HG03469 (cell line): Measurements from ENCODE around the gene C4BPA.

Source experiments
- ATAC-seq: cut with Tn5 transposase; IDR thresholded peaks from one replicate; pipeline ENCODE4 v1.9.1; 2021; ENCODE audit warnings: mild to moderate bottlenecking, moderate library complexity, moderate number of reproducible peaks; ENCODE audit not compliant: unreplicated experiment

Gene C4BPA

DNA sequence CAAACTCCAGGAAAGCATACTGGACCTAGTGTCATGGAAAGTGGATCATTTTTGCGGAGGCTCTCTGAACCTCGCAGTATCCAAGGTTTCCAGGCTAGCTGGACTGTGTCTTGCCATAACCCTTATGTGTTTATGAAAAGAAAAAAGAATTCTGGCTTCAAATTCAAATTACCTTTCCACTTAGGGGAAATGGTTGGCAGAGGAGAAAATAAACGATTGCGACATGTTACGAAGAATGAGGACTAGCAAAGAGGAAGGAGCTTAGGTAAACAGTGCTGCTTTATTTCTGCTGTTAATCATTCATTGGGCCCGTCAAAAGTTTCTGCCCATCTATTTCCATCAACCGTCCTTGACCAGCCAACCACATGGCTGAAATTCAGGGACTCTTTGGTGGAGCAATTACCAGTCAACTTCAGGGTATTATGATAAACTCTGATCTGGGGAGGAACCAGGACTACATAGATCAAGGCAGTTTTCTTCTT lies at the start of gene C4BPA:
TSS of gene C4BPA (plus strand) at position 342 of the 482 bp plus-strand sequence. CDS start 8,793 bp downstream, outside the sequence.
- no peak for ATAC-seq

DNA sequence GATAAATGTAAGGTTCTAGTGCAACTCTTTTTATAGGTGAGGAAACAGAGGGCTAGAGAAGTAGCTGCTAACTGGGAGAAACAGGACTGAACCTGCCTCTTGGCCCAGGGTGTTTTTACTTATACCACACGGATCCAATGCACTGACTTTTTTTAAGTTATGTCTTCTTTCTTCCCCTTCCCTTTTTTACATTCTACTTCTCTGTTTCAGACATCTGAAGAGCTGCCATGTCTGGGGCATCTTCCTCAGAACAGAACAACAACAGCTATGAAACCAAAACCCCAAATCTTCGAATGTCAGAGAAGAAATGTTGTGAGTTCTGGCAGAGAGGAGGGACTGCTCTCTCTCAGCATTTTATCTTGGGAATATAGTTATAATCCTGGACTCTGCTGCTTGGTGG lies 49.5 kb upstream of the C4BPA start:
- no peak for ATAC-seq

GRCh38 chr1:207055386-207056001 lies 48.5 kb upstream of the C4BPA start:
- ATAC-seq: no peak

GRCh38 chr1:207056673-207057072 lies 47.4 kb upstream of the C4BPA start:
- no peak for ATAC-seq

- ATAC-seq: no peak
Observed at GRCh38 chr1:207058252-207058651, 45.8 kb upstream of the C4BPA start.

DNA sequence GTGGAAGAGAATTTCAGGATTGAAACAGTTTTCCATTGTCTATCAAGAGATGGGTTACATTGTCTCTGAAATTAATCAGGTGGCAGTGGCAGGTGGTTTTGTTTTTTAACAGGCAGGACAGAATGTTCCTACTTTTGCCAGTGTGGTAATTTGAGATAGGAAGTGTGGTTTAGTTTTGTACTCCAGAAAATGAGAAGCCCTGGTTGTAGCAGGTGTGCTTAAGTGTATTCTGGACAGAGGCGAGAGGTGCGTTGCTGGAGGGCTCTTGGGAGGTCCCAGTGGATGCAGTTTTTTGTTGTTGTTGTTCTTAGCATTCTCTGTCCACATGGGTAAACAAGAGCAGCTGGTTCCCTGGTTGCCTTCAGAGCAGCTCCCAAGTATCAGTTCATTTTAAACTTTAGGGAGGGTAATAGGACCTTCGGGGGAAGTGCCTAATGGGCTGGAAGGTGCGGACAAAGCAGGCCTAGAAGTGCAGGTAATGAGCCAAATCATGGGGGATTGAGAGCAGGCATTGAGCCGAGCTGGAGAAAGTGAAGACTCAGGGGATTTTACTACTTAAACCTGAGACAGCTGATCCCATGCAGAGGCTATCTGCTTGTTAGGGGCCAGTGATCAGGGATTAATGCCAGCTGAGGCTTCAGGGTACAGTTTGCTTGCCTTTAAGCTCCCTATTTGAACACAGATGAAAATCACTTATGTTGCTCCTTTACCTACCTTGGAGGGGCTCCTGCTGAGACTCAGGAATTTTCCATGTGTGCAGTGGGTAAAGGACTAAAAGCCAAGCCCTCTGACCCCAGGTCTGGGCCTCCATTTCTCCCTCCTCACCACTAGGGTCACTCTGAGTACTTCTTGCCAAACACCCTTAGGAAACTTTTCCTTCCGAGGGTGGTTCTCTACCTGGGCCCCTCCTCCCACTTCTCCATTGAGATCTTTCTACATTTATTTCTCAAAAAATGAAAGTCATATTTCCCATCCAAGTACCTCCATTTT lies 44.9 kb upstream of the C4BPA start:
- ATAC-seq: no peak

DNA sequence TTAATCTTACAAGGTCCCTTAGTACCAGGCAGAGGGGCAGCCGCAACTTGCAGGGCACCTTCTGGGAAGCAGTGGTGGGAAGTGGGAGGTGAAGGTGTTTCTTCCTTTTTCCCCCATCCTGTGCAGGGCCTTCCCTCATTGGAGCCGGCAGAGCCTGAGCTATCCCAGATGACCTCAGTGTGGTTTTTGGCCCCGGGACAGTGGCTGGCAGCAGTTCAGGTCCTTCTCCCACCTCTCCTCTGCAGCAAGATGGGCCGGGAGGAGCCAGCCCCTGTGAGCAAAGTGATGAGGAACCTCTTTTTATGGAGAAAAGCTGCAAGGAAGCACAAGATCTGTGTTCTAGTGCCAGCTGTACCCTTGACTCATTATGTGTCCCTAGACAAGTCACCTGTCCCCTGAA lies 44.2 kb upstream of the C4BPA start:
- ATAC-seq: no peak

- ATAC-seq: no peak
Observed at GRCh38 chr1:207060596-207060995, 43.4 kb upstream of the C4BPA start.

- ATAC-seq: no peak
Observed at GRCh38 chr1:207062058-207062457, 42.0 kb upstream of the C4BPA start.

DNA sequence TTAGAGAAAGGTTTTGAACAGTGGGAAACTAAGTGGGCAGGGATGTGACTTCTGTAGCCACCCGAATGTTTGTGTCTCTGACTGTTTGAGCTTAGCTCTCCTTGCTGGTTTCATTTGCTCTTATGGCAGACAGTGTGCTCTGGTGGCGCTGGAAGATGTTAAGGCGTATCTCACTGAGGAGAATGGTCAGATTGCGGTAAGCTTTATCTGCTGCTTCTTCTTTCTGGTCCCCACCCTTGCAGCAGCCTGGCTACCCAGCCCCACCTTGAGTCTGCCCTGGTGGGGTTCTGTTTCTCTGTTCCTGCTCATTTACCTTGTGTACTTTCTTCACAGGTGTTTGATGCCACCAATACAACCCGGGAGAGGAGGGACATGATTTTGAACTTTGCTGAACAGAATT lies 41.0 kb upstream of the C4BPA start:
- ATAC-seq: no peak

GRCh38 chr1:207064561-207064960 lies 39.5 kb upstream of the C4BPA start:
- no peak for ATAC-seq

DNA sequence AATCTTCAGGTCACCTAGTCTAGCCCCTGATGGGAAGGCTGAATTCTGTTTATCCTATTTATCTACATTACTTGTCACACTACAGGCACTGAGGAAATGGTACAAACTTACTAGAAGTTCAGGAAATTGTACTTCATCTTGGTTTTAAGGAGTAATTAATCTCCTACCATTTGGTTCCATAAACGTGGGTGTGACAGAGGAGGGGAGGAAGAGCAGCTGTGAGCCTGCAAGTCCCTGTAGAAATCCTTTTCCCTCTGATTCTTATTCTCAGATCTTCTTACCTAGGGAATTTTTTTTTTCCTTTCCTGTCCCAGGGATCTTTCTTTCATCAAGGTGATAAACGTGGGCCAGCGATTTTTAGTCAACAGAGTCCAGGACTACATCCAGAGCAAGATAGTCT lies 36.8 kb upstream of the C4BPA start:
- ATAC-seq: no peak

DNA sequence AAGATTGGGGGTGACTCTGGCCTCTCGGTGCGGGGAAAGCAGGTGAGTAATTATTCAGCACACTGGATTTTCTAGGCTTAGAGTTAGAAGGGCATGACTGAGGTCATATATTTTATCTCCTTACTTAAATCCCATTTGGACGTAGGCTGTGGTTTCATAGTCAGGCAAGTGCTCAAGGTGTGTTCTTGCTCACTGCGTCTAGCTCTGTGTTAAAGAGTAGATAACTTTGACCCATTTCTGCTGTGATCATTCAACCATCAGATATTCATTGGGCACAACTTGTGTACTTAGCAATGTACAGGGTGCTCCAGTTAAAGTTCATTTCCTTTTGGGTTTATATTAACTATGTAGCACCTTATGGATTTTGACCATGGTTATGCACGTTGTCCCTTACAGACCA lies 36.4 kb upstream of the C4BPA start:
- no peak for ATAC-seq

DNA sequence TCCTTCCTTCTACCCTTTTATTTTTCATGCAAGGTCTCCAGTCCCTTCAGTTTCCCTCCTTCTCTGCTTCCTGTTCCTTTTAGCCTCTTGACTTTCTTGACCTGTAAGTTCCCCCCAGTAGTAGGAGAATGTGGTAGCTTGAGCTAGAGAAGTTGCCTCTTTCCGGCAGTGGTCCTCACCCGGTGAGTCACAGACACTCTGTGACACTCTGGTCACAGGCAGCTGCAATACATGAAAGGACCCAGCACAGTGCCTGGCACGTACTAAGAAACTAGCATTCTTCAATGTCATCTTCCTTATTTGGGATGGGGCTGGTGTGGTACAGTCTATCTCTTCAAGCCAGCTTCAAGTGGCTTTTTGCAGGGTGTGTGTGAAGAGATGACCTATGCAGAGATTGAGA lies 35.0 kb upstream of the C4BPA start:
- ATAC-seq: no peak

- ATAC-seq: no peak
Observed at GRCh38 chr1:207069858-207070506, 34.1 kb upstream of the C4BPA start.

GRCh38 chr1:207070811-207071210 lies 33.2 kb upstream of the C4BPA start:
- no peak for ATAC-seq

DNA sequence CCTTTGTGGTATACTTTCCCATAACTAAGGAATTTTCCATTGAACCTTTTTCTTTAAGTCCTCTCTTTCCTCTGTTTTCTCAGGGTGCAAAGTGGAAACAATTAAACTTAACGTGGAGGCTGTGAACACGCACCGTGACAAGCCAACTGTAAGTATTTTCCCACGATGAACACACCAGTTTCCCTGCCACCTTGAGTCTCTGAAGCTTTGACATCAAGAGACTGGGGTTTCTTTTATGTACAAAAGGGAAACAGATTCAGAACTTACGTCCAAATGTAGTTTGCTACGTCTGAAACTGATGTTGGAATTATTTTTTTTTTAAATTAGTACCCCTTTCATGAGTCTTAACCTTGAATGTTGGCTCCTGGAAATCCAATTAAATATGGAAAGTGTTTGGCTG lies 32.6 kb upstream of the C4BPA start:
- no peak for ATAC-seq

DNA sequence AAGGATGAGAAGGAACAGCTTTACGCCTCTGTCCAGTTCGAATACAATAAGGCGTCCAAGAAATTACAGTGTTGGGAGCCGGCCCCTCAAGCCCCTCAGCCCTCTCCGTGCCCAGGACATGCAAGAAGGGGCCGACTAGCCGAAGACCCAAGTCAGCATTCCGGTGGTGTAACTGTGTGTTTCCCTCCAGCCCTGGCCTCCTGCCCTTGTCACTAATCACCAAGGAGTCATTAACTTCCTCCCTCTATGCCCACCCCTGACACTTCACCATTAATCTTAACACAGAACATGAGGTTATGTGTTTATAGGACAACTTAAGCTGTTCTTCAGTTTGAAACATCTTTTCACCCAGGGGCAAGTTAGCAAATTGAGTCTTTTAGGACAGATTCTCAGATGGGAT lies 31.8 kb upstream of the C4BPA start:
- ATAC-seq: no peak

- ATAC-seq: no peak
Observed at GRCh38 chr1:207073906-207074820, 29.9 kb upstream of the C4BPA start.

- ATAC-seq: no peak
Observed at GRCh38 chr1:207076181-207076955, 27.7 kb upstream of the C4BPA start.
